Chondrocyte (in vitro differentiated cells): ENCODE measurements around the gene STXBP5. TPM values are rescaled to one million over a fixed set of nuclear protein-coding genes. Genes with fewer than 3 reads are reported as not detected.

Experiments used
- DNase-seq: peaks from one replicate; pipeline ENCODE4 v3.0.0; 2021; ENCODE audit warnings: mixed read lengths, low spot score
- H3K27ac Mint-ChIP-seq: one replicate; pipeline ENCODE4 v1.8.0; 2021; ENCODE audit warnings: mild to moderate bottlenecking, moderate library complexity, mixed read lengths; ENCODE audit not compliant: unreplicated experiment
- H3K27me3 Mint-ChIP-seq: 2 replicates; pipeline ENCODE4 v1.8.0; 2021; ENCODE audit warnings: low read depth, mixed read lengths
- H3K36me3 Mint-ChIP-seq: 2 replicates; pipeline ENCODE4 v1.8.0; 2021; ENCODE audit warnings: low read depth, mixed read lengths
- H3K4me1 Mint-ChIP-seq: 2 replicates; pipeline ENCODE4 v1.8.0; 2021; ENCODE audit warnings: low read depth, mild to moderate bottlenecking, mixed read lengths
- H3K4me3 Mint-ChIP-seq: one replicate; pipeline ENCODE4 v1.8.0; 2021; ENCODE audit warnings: mild to moderate bottlenecking, moderate library complexity, mixed read lengths; ENCODE audit not compliant: unreplicated experiment
- H3K9me3 Mint-ChIP-seq: 2 replicates; pipeline ENCODE4 v1.8.0; 2021; ENCODE audit warnings: low read depth, mixed read lengths
- total RNA-seq: library from RNA; stranded (reverse); gene quantifications from 3 replicates; pipeline ENCODE4 v1.2.1, GENCODE V29; 2021
- TF ChIP-seq, protein P1 (sequence below): fragments of 200-600 bp; sonication (generic); IDR thresholded peaks from 2 replicates; pipeline ENCODE4 v1.5.0; 2021; ENCODE audit warnings: antibody characterized with exemption, mild to moderate bottlenecking, moderate library complexity

The STXBP5 gene
- total RNA-seq, 1 donor from 2014 or later: 30.8 TPM

DNA sequence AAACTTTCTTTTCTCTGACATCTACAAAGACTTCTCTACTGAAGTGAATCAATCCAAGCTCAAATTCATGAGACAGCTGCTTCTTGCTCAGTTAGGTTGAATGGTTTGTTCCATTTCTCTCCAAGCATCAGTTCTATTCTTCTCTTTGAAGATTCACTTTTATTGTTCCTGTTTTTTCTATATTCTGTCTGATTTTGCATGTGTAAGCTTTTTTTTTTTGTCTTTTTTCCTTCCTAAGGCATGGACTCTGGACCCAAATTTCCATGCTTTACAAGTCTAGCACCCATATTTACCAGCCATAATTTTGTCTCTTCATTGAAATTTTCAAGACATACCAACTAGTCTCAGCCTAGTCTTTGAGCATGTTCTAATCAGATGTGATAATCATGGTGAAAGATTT is 25.9 kb upstream of the STXBP5 start:
- Mint-ChIP-seq H3K27ac (no peak overlapping the region), H3K9me3 (no peaks in the 10 kb centered on the region), H3K4me1 (peaks cover 4% of the 10 kb centered on the region), H3K36me3 (no peaks in the 10 kb centered on the region), H3K4me3 (no peak overlapping the region), H3K27me3 (no peaks in the 10 kb centered on the region)
- DNase-seq: no peak
- TF ChIP-seq, protein P1, sequence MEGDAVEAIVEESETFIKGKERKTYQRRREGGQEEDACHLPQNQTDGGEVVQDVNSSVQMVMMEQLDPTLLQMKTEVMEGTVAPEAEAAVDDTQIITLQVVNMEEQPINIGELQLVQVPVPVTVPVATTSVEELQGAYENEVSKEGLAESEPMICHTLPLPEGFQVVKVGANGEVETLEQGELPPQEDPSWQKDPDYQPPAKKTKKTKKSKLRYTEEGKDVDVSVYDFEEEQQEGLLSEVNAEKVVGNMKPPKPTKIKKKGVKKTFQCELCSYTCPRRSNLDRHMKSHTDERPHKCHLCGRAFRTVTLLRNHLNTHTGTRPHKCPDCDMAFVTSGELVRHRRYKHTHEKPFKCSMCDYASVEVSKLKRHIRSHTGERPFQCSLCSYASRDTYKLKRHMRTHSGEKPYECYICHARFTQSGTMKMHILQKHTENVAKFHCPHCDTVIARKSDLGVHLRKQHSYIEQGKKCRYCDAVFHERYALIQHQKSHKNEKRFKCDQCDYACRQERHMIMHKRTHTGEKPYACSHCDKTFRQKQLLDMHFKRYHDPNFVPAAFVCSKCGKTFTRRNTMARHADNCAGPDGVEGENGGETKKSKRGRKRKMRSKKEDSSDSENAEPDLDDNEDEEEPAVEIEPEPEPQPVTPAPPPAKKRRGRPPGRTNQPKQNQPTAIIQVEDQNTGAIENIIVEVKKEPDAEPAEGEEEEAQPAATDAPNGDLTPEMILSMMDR: no peak

DNA sequence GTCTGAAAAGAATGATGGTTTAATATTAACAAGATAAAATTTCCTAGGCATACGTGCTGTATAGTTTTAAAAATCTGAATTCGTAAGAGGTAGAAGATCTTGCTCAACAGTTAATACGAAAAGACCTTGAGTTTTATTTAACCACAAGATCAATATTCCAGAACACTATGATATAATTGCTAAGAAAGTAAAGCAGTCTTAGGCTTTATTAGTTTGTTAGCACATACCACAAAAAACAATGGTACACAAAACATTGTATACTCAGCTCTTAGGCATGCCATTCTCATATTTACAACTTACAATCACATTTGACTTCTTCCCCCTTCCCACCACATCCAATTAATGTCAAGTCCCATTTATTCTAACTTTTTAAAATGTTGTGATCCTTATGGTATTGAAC is 24.4 kb upstream of the STXBP5 start:
- Mint-ChIP-seq H3K27ac (no peak overlapping the region), H3K27me3 (no peaks in the 10 kb centered on the region), H3K9me3 (no peaks in the 10 kb centered on the region), H3K4me1 (no peaks in the 10 kb centered on the region), H3K36me3 (no peaks in the 10 kb centered on the region), H3K4me3 (no peak overlapping the region)
- TF ChIP-seq, protein P1: no peak
- no peak for DNase-seq

DNA sequence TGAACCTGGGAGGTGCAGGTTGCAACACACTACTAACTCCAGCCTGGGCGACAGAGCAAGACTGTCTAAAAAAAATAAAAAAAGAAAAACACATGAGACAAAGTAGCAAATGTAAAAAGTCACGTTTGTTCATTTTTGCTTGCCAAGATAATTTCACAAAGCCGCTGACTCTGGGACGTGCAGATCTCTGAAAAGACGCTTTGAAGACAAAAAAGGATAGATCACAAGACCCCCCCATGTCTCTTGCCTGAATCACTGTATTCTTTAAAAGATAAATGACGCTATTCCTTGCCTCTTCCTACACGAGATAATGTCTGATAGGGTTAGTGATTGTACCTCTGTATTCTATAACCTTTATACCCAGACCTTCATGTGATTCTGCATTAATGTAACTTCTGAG is 23.3 kb upstream of the STXBP5 start:
- H3K4me1 Mint-ChIP-seq: no peaks in the 10 kb centered on the region
- no peaks in the 10 kb centered on the region for H3K9me3 Mint-ChIP-seq
- H3K4me3 Mint-ChIP-seq: no peak overlapping the region
- H3K27ac Mint-ChIP-seq: no peak overlapping the region
- no peaks in the 10 kb centered on the region for H3K27me3 Mint-ChIP-seq
- TF ChIP-seq, protein P1: no peak
- no peaks in the 10 kb centered on the region for H3K36me3 Mint-ChIP-seq
- DNase-seq: no peak

DNA sequence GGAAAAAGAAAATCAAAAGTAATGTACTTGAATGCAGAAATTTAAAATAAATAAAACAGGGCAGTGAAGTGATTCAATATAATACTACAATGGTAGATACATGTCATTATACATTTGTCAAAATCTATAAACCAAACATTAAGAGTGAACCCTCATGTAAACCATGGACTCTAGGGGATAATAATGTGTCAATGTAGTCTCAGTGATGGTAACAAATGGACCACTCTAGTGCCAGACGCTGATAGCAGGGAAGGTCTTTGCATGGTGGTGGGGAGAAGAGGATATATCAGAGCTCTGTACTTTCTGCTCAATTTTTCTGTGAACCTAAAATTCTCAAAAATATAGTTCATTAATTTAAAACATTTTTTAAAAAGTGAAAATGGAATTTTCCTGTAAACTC is 19.8 kb upstream of the STXBP5 start:
- TF ChIP-seq, protein P1: no peak
- no peaks in the 10 kb centered on the region for H3K4me1 Mint-ChIP-seq
- H3K9me3 Mint-ChIP-seq: no peaks in the 10 kb centered on the region
- no peaks in the 10 kb centered on the region for H3K36me3 Mint-ChIP-seq
- no peak overlapping the region for H3K27ac Mint-ChIP-seq
- H3K4me3 Mint-ChIP-seq: no peak overlapping the region
- no peaks in the 10 kb centered on the region for H3K27me3 Mint-ChIP-seq
- DNase-seq: no peak

DNA sequence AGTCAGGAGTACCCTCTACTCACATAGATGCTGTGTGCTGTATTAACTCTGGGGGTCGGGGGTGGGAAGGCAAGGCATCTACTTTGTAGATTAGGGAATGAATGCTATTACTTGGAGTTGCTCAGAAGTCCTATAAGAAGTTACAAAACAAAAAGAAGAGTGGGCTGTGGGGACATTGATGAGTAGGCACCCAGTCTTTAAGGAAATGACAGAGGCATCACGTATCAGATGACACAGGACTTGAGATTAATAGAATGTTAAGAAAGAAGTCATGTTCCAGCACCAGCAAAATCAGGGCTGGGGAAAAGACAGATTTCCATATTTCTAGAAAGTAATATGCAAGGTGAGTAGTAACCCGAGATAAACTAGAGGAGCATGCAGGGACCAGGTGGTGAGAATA is 19.0 kb upstream of the STXBP5 start:
- Mint-ChIP-seq H3K27ac (no peak overlapping the region), H3K27me3 (no peaks in the 10 kb centered on the region), H3K9me3 (no peaks in the 10 kb centered on the region), H3K4me1 (no peaks in the 10 kb centered on the region), H3K4me3 (no peak overlapping the region), H3K36me3 (no peaks in the 10 kb centered on the region)
- TF ChIP-seq, protein P1: no peak
- DNase-seq: no peak
